ENCODE data around the gene BCAP29.

- no peak for TF ChIP-seq FOXM1 (IDR thresholded peaks at IDR 0.05; ENCODE audit: low read depth)
- no peak for TF ChIP-seq CTCF (IDR thresholded peaks at IDR 0.05)
- TF ChIP-seq POLR2AphosphoS5 (IDR thresholded peaks at IDR 0.05; ENCODE audit: low read depth, low read length): no peak
- no peak for TF ChIP-seq FOSL2 (IDR thresholded peaks at IDR 0.05; ENCODE audit: borderline replicate concordance, low read depth)
- TF ChIP-seq RFX5 (IDR thresholded peaks at IDR 0.05; ENCODE audit: low read length): no peak
- TF ChIP-seq FOXJ3 (CRISPR knock-in tag; IDR thresholded peaks at IDR 0.05): no peak
- TF ChIP-seq EZH2phosphoT487 (IDR thresholded peaks at IDR 0.05; ENCODE audit: borderline replicate concordance, low read depth): no peak
- no peak for TF ChIP-seq TCF12 (IDR thresholded peaks at IDR 0.05)
- TF ChIP-seq CHD2 (IDR thresholded peaks at IDR 0.05; ENCODE audit: low read length, partially characterized antibody): no peak
These were observed 58.5 kb downstream of the BCAP29 start for GRCh38 chr7:107638594-107638993.
